GM19455 (cell line): ENCODE results near the gene ZNF358.

ENCODE experiments used
- ATAC-seq: cut with Tn5 transposase; IDR thresholded peaks from one replicate; pipeline ENCODE4 v1.9.1; 2021; ENCODE audit not compliant: unreplicated experiment

The ZNF358 gene

GRCh38 chr19:7515645-7516151 lies at the start of gene ZNF358:
Gene ZNF358, plus strand, starts transcription at chr19:7516103. Its CDS starts 3,140 bp downstream, at chr19:7519243.
- no peak for ATAC-seq

GRCh38 chr19:7467009-7467989 lies 48.6 kb upstream of the ZNF358 start:
- ATAC-seq = no peak

DNA sequence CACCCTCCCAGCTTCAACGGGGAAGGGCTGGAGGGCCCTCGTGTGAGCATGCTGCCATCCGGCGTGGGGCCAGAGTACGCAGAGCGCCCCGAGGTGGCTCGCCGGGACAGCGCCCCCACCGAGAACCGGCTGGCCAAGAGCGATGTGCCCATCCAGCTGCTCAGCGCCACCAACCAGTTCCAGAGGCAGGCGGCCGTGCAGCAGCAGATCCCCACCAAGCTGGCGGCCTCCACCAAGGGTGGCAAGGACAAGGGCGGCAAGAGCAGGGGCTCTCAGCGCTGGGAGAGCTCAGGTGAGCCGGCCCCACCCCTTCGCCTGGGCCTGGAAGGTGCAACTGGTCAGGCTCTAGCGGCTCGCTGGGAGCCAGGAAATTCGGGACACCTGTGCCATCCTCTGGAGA lies 47.1 kb upstream of the ZNF358 start:
- ATAC-seq = no peak

DNA sequence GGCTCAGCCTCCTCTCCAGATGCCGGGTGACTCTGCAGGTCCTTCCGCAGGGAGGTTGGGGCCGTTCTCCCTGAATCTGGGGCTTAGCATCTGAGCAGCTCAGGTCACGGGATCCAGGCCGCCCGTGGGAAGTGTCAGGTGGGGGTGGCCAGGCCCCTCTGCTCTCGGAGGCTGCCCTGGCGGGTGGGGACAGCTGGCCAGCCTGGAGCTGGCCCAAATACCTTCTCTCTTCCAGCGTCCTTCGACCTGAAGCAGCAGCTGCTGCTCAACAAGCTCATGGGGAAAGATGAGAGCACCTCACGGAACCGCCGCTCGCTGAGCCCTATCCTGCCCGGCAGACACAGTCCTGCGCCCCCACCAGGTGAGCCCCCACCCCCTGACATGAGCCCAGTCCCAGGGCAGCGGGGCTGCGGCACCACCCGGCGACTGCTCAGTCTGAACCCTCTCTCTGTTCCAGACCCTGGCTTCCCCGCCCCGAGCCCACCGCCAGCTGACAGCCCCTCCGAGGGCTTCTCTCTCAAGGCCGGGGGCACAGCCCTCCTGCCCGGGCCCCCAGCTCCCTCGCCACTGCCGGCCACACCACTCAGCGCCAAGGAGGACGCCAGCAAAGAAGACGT lies 46.1 kb upstream of the ZNF358 start:
- ATAC-seq = no peak

GRCh38 chr19:7470540-7471305 lies 45.2 kb upstream of the ZNF358 start:
- no peak for ATAC-seq

GRCh38 chr19:7471696-7472615 lies 43.9 kb upstream of the ZNF358 start:
- ATAC-seq = no peak

GRCh38 chr19:7475665-7476064 lies 40.2 kb upstream of the ZNF358 start:
- ATAC-seq = no peak

DNA sequence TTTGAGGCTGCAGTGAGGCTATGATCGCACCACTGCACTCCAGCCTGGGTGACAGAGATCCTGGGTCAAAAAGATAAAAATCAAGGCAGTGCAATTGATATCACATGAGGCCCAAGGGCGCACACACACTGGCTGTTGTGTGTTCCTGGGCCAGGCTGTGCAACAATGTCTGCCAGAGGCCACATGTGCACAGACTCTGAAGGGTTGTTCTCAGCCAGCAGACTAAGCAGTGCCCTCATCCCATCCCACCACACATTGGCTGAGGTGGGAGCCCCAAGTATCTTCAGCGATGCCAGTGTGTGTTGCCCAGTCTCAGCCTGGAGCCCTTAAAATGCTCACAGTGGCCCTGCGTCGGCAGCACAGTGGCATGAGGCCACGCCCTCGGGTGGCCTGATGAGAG lies 39.7 kb upstream of the ZNF358 start:
- no peak for ATAC-seq

DNA sequence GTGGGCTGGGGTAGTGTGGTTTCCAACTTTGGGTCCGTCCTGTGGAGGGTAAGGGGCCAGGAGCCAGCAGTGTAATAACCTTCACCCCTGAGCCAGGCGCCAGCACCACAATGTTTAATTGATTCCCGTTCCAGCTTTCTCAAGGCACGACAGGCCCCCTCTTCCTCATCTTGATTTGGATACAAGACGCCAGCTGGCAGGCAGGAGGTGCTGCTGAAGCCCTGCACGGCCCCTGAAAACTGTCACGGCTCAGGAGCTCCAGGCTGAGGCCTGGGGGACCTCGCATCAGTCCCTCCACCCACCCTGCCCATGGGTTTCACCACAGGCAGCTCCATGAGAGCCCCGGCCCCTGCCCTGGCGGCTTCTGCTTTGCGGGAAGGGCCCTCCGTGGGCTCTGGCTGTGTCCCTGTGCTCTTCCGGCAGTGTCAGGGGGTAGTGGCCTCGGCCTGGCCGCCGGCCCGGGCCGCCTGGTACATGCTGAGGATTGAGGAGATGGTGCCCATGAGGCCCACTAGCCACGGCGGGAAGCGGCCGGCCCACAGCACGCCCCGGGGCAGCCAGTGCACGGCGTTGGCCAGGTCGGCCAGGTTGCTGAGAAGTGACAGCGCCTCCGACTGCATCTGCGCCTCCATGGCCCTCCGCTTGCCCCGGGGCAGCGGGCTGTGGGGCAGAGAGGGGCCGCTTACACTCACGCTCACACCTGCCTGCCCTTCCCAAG lies 39.0 kb upstream of the ZNF358 start:
- ATAC-seq = no peak

DNA sequence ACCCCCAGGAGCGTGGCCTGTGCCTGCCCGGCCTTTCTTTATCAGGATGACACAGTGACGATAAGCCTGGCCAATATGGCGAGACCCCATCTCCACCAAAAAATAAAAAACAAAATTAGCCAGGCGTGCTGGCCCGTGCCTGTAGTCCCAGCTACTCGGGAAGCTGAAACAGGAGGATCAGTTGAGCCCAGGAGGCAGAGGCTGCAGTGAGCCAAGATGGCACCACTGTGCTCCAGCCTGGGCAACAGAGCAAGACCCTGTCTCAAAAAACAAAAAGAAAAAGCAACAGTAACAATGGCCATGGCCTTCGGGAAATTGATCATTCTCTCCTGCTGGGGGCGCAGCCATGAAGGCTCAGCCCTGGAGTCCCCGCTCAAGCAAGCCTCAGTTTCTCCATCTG lies 38.1 kb upstream of the ZNF358 start:
- no peak for ATAC-seq

DNA sequence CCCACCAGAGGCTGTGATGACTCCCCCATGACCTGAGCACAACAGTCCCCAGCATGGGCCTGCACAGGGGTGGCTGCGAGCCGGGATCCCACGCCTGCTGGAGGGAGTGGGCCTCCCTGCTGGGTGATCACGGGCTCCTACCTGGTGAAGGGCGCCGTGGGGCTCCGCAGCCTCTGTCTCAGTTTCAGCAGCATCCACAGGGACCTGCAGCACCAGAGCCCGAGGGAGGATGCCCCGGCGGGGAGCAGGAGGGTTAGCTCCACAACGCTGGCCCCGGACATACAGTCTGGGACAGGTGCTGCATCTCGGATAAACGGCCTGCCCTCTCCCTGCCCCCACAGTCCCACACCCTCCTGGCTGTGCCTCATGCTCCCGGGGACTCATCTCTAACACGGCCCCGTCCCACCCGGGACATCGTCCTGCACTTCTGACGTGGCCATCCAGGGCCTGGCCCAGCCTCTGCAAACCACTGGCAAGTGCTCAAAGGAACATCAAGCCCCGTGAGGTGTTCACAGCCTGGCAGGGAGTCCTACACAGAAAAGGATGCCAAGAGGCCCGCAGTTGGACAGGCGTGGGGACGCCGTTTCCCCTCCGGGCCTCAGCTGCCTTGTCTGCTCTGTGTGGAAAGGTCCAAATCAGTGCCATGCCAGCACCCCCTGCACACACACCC lies 37.6 kb upstream of the ZNF358 start:
- no peak for ATAC-seq

- ATAC-seq = no peak
These were observed 37.1 kb upstream of the ZNF358 start for GRCh38 chr19:7478843-7479227.

DNA sequence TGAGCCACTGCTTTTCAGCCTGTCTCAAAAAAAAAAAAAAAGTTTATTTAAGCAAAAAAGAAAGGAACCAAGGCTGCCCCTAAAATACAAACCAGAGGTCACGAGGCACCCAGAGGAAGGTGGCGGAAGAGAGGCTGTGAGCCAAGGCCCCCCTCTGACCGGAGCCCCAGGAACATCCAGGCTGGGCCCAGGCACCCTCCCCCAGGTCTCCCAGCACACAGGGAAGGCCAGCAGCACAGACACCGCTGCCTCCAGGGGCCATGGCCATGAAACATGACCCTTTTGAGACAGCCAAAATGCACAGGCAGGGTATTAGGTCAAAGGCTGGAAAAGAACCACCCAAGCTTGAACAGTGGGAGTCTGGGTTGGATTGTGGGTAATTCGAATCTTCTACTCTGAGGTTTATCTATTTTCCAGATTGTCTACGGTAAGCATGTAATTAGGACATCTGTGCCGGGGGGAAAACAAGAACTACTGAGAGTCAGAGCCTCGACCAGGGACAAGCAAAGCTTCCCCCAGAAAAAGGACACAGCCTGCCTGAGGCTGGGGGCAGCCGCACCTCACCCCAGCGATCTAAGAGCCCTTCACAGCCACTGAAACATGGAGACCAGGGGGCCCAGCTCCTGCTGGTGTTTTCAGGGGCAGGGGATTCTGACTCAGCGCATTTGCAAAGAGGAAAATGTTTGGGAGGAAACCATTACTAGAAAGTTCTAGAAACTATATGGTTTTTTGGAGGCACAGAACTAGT lies 35.5 kb upstream of the ZNF358 start:
- ATAC-seq = no peak

DNA sequence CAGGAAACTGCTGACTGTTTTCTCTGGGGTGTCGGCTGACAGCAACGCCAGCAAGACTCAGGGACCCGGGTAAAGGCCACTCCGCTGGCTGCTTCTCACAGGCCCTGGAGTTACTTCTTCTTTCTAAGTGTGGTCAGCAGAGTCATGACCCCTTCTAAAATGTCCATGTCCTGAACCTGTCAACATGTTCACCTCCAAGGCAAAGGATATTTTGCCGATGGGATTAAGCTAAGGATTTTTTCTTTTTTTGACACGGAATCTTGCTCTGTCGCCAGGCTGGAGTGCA lies 35.0 kb upstream of the ZNF358 start:
- no peak for ATAC-seq

- no peak for ATAC-seq
These were observed 33.1 kb upstream of the ZNF358 start for GRCh38 chr19:7482584-7483439.

DNA sequence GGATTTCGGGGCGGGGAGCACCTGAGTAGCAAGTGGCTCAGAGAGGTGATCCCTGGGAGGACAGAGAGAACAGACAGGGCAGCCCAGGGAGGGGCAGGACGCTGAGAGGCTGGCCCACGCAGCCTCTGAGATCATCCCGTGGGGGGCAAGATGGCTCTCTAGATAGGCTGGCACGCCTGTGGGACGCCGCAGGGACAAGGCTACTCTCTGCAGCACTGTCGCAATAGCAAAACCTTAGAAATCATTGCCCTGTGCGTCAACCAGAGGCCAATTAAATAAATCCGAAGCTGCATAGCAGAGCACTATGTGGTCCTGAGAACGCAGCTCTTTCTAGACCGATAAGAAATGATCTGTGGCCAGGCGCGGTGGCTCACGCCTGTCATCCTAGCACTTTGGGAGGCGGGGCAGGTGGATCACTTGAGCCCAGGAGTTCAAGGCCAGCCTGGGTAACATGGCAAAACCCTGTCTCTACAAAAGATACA lies 32.1 kb upstream of the ZNF358 start:
- no peak for ATAC-seq

DNA sequence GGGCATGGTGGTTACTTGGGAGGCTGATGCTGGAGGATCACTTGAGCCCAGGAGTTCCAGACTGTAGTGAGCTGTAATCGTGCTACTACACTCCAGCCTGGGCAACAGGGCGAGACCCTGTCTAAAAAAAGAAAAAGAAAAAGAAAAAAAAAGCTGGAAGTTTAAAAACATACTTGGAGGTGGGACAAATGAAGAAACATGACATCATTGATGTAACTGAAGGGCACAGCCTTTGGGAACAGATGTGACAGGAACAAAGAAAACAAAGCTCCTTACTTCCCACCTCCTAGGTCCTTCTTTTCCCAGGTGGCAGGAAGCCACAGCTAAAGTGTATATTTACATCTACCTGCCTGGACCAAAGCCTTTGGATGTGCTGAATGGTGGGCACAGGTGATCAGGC lies 29.0 kb upstream of the ZNF358 start:
- ATAC-seq = no peak
